ENCODE data around the gene ZNF362. TPM values are rescaled to one million over a fixed set of nuclear protein-coding genes. Genes with fewer than 3 reads are reported as not detected.

Gene ZNF362
- total and polyA plus RNA-seq, 2 of the 13 experiments (the other 11 are each of a cell fraction or from before 2014, with no cell fraction given): 8.3 to 14.2 TPM

- TF ChIP-seq ZBTB10 (CRISPR knock-in tag; IDR thresholded peaks at IDR 0.05; ENCODE audit: borderline replicate concordance) (no peak), JDP2 (CRISPR knock-in tag; IDR thresholded peaks at IDR 0.05; ENCODE audit: borderline replicate concordance) (no peak), GATAD1 (CRISPR knock-in tag; IDR thresholded peaks at IDR 0.05) (no peak), ATF7-NPFF (CRISPR knock-in tag; IDR thresholded peaks at IDR 0.05; ENCODE audit: low read depth) (no peak)
These were observed 44.3 kb upstream of the ZNF362 start (continued) for GRCh38 chr1:33211972-33212371.

- ATAC-seq: peak; percentile 78
- no TSS peak for BruUV-seq (replicated peaks)
- Histone ChIP-seq H3K27ac (ENCODE audit: extremely low read length, insufficient read depth, low read length) (no peak overlapping the region), H3K9ac (ENCODE audit: insufficient read depth, low read depth, low read length) (no peak overlapping the region), H2AFZ (ENCODE audit: low read length) (no peak overlapping the region), H3K4me3 (replicated peaks in 1 of 3; ENCODE audit: insufficient read depth in 1 of 3, low read depth in 2 of 3, low read length in 3 of 3) (no peak overlapping the region), H3K27me3 (ENCODE audit: control insufficient read depth in 1 of 2, insufficient read depth in 2 of 2, low read length in 2 of 2) (peaks cover 0 to 4% of the 10 kb centered on the region in 2 experiments; a peak in 1 of 5 replicates), H4K20me1 (ENCODE audit: insufficient read depth, low read length) (no peaks in the 10 kb centered on the region), H3K9me3 (ENCODE audit: low read length) (peaks cover 8% of the 10 kb centered on the region), H3K4me1 (ENCODE audit: insufficient read depth, low read length) (peaks cover 30% of the 10 kb centered on the region; the same call in 1 of the 2 replicates), H3K79me2 (ENCODE audit: insufficient read depth, low read length) (no peaks in the 10 kb centered on the region), H3K36me3 (replicated peaks in 1 of 2; ENCODE audit: control insufficient read depth in 1 of 2, insufficient read depth in 2 of 2, low read length in 2 of 2) (no peaks in the 10 kb centered on the region), H3K4me2 (ENCODE audit: low read depth, low read length) (no peak overlapping the region)
- in situ Hi-C loops (cut with HindIII; ENCODE audit: extremely low pct_ligation_motif_present, low pct_unique_long_range_greater_than_20kb): loop anchor here (5.0 kb wide), 2 partner anchors 77 to 147 kb away; no protein-coding TSS in a partner anchor
- WGBS (ENCODE audit: low lambda C conversion rate): 59% methylated on average over 6 of the region's 7 CpGs
- POLR2A ChIA-PET: no interaction called here
- intact Hi-C loops (cut with micrococcal nuclease; ENCODE audit: unreplicated experiment): loop anchor here (2.0 to 5.0 kb wide), 3 partner anchors 37 to 235 kb away; partner anchors contain the start of gene ZNF362
- TF ChIP-seq MATR3 (CRISPR knock-in tag; IDR thresholded peaks at IDR 0.05) (no peak), ZNF768 (CRISPR knock-in tag; IDR thresholded peaks at IDR 0.05) (peak; percentile 52), ZFX (CRISPR knock-in tag; IDR thresholded peaks at IDR 0.05; ENCODE audit: low read depth) (peak; percentile 17; the same call in 1 of the 2 replicates), FOSL2 (CRISPR knock-in tag; IDR thresholded peaks at IDR 0.05) (peak; percentile 78), ZNF746 (CRISPR knock-in tag; IDR thresholded peaks at IDR 0.05) (no peak), CTCF (CRISPR knock-in tag; IDR thresholded peaks at IDR 0.05) (peak; percentile 42)
- no peak for DNase-seq (ENCODE audit: low spot score)
- FAIRE-seq: no peak
- CTCF ChIA-PET (ENCODE audit: low intra/inter-chr PET ratio, low total read pairs): interaction anchor here (1.9 to 2.4 kb wide), 2 partner anchors 78 to 148 kb away, joined by 5 to 12 read pairs; no protein-coding TSS in a partner anchor
These were observed 36.2 kb upstream of the ZNF362 start for GRCh38 chr1:33219886-33220661.

Data from HepG2 (cell line).